Measurements from ENCODE around the gene CERT1. TPM values are rescaled to one million over a fixed set of nuclear protein-coding genes. Genes with fewer than 3 reads are reported as not detected.

The CERT1 gene
- total RNA-seq, 1 experiment from 2014 or later, result 50.2 TPM

GRCh38 chr5:75348241-75348640 lies 163.2 kb downstream of the CERT1 start:
- DNase-seq, result no peak
- H3K56ac ChIP-seq (ENCODE audit: insufficient read length, low read depth, low read length), result no peak overlapping the region
- H3K4me2 ChIP-seq (ENCODE audit: insufficient read depth, insufficient read length, low read length), result no peak overlapping the region
- H3K14ac ChIP-seq (ENCODE audit: insufficient read depth, low read length), result no peak overlapping the region
- no peak overlapping the region for H2BK20ac ChIP-seq (ENCODE audit: low read depth, low read length, poor library complexity, severe bottlenecking)
- peaks cover 9% of the 10 kb centered on the region; the same call in 1 of the 2 replicates for H3K79me2 ChIP-seq (ENCODE audit: insufficient read depth, low read length)
- no peak overlapping the region for H4K8ac ChIP-seq (replicated peaks; ENCODE audit: insufficient read length, low read depth, low read length)
- Mint-ChIP-seq H3K27me3 (ENCODE audit: low read depth) (no peaks in the 10 kb centered on the region), H3K27ac (peak overlapping the region in 2 of 3 experiments; percentile 4 to 72; a peak in 3 of 7 replicates), H3K9me3 (no peaks in the 10 kb centered on the region), H3K4me1 (no peaks in the 10 kb centered on the region), H3K4me3 (no peak overlapping the region), H3K36me3 (ENCODE audit: insufficient read depth in 1 of 3, low read depth in 3 of 3) (peaks cover 63 to 85% (median 83%) of the 10 kb centered on the region in 3 experiments)
- no peak overlapping the region for H4K5ac ChIP-seq (ENCODE audit: insufficient read length, low read depth, low read length)
- no peak overlapping the region for H2BK5ac ChIP-seq (ENCODE audit: insufficient read length, low read length)
- no peak overlapping the region for H3K23ac ChIP-seq (ENCODE audit: insufficient read length, low read depth, low read length)
- H3K18ac ChIP-seq (ENCODE audit: insufficient read length, low read depth, low read length), result no peak overlapping the region
- no CpG with 5 or more reads among the region's 3 CpGs for WGBS (ENCODE audit: extremely low coverage, insufficient read length, low lambda C conversion rate)
- no peak overlapping the region for H3K27ac ChIP-seq (ENCODE audit: insufficient read length, low read depth, low read length)
- H3K9ac ChIP-seq (ENCODE audit: extremely low read depth, insufficient read length, low read length), result no peak overlapping the region
- no peak overlapping the region for H2BK15ac ChIP-seq (ENCODE audit: low read depth, low read length)
- no peak overlapping the region for H2AK5ac ChIP-seq (ENCODE audit: insufficient read length, low read length)
- no peak for TF ChIP-seq CTCF (conservative IDR thresholded peaks at IDR 0.05)
- no peak overlapping the region for H2BK120ac ChIP-seq (ENCODE audit: low read depth, low read length, poor library complexity, severe bottlenecking)
- H2BK12ac ChIP-seq (ENCODE audit: insufficient read length, low read depth, low read length), result no peak overlapping the region
- H3T11ph ChIP-seq (ENCODE audit: low read length), result no peak overlapping the region
- H4K91ac ChIP-seq (ENCODE audit: insufficient read length, low read depth, low read length), result no peak overlapping the region
- no peaks in the 10 kb centered on the region for H3K23me2 ChIP-seq (ENCODE audit: insufficient read length, low read depth, low read length, poor library complexity, severe bottlenecking)
- H3K9me3 ChIP-seq (ENCODE audit: control insufficient read depth, low read depth, low read length), result no peaks in the 10 kb centered on the region
- H3K4ac ChIP-seq (ENCODE audit: low read depth, low read length), result no peak overlapping the region
- no peaks in the 10 kb centered on the region for H3K4me1 ChIP-seq (ENCODE audit: insufficient read depth, low read length)
- no peaks in the 10 kb centered on the region for H3K79me1 ChIP-seq (ENCODE audit: insufficient read depth, low read depth, low read length, poor library complexity, severe bottlenecking)
- no peaks in the 10 kb centered on the region for H4K20me1 ChIP-seq (ENCODE audit: control insufficient read depth, insufficient read depth, insufficient read length)
- no peaks in the 10 kb centered on the region for H3K27me3 ChIP-seq (ENCODE audit: insufficient read depth, low read length)
- H2AFZ ChIP-seq (ENCODE audit: low read length), result no peak overlapping the region

All from H9 (cell line).